ENCODE data around the gene DNAJB11.

DNA sequence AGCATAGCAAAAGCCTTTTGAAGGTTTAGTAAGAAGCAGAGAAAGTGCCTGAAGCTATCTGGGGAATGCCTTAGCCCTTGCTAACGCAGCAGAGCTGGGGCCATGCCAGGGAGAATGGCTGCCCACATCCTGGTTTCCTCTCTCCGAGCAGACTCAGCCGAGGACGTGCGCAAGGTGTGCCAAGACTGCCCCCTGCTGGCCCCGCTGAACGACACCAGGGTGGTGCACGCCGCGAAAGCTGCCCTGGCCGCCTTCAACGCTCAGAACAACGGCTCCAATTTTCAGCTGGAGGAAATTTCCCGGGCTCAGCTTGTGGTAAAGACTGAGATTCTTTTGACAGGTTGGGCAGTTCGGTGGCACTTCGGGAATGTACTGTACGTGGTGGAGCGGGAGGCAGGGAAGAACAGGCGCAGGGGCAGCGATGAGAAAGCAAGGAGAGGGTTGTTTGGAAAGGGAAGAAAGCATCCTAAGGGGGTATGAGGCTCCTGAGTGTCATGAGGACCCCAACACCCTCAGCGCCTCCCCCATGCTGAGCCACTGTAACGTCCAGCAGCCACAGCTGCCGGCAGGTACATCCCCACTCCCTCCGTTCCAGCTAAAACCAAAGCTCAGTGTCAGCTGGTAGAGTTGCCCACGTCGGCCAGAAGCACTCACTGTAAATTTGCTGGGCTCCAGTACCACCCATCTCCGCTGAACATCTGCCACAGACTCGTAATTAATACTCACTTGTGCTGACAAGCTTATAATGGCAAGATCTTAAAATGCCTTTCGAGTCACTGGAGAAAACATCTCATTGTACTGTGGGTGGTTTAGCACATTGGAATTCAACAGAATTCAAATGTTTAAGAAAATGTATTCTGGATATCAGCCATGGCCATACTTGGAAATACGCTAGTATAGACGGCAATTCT lies 46.8 kb downstream of the DNAJB11 start:
- TF ChIP-seq CTCF (conservative IDR thresholded peaks at IDR 0.05; ENCODE audit: low read length) (peak; percentile 87), EZH2phosphoT487 (IDR thresholded peaks at IDR 0.05; ENCODE audit: borderline replicate concordance) (no peak)

Measured in Loucy (cell line).